Vagina (tissue), 2 donors: Measurements from ENCODE around the gene CCNI2. TPM values are rescaled to one million over a fixed set of nuclear protein-coding genes. Genes with fewer than 3 reads are reported as not detected.
A peak's percentile ranks its signal among the peaks of the same experiment; 100 is the strongest.

ENCODE experiments used
- DNase-seq, 2 donors: peaks; one replicate each; pipeline ENCODE4 v3.0.0-alpha.2; 2017; ENCODE audit errors: extremely low spot score in 2 of 2
- H3K27ac ChIP-seq: fragments of 200-600 bp; sonication (generic); one replicate; pipeline ENCODE4 v1.5.1; 2019
- H3K27me3 ChIP-seq: fragments of 200-600 bp; sonication (generic); one replicate; pipeline ENCODE4 v1.5.1; 2019
- H3K36me3 ChIP-seq, 2 donors: fragments of 200-600 bp; sonication (generic); one replicate each; pipeline ENCODE4 v1.5.1; 2017 to 2019
- H3K4me1 ChIP-seq: fragments of 200-600 bp; sonication (generic); one replicate; pipeline ENCODE4 v1.5.1; 2019
- H3K4me3 ChIP-seq, 2 donors: fragments of 200-600 bp; sonication (generic); 1 replicate in 1 of 2; 2 replicates in 1 of 2; pipeline ENCODE4 v1.5.1; 2016 to 2019
- H3K9me3 ChIP-seq: fragments of 200-600 bp; sonication (generic); one replicate; pipeline ENCODE4 v1.5.1; 2019
- CTCF ChIP-seq, 3 experiments: fragments of 450-650 bp in 2 of 3; fragments of 200-600 bp in 1 of 3; sonication (generic) in 1 of 3; IDR thresholded peaks; one replicate each; pipeline ENCODE4 v1.5.1; 2017 to 2019; ENCODE audit warnings: antibody characterized with exemption in 3 of 3, mild to moderate bottlenecking in 2 of 3, moderate library complexity in 2 of 3
- POLR2A ChIP-seq, 2 donors: fragments of 450-650 bp; IDR thresholded peaks; one replicate each; pipeline ENCODE4 v1.6.1; 2017; ENCODE audit warnings: antibody characterized with exemption in 2 of 2, mild to moderate bottlenecking in 2 of 2, moderate library complexity in 2 of 2
- POLR2AphosphoS5 ChIP-seq, 2 donors: sonication (generic); formaldehyde crosslinking; IDR thresholded peaks; one replicate each; pipeline ENCODE4 v1.9.0; 2017; ENCODE audit warnings: antibody characterized with exemption in 2 of 2, mild to moderate bottlenecking in 2 of 2, low read depth in 1 of 2; ENCODE audit not compliant: insufficient read depth in 1 of 2
- intact Hi-C: fragments of 100-400 bp; cut with DNase I; formaldehyde crosslinking; loops from one replicate; pipeline ENCODE4 v1.15.1; 2023
- total RNA-seq: library from RNA; depleted of rRNA; stranded (reverse); fragments of >200 nt; gene quantifications from one replicate; pipeline ENCODE4 v1.2.3, GENCODE V29; 2016

The CCNI2 gene
- total RNA-seq, 1 donor from 2014 or later, result not detected

GRCh38 chr5:132759114-132760048 is 12.2 kb downstream of the CCNI2 start:
- no peaks in the 10 kb centered on the region for H3K9me3 ChIP-seq
- DNase-seq, result peak; percentile 72 to 77
- H3K36me3 ChIP-seq, result peaks cover 4 to 34% of the 10 kb centered on the region in 2 donors
- H3K4me1 ChIP-seq, result no peaks in the 10 kb centered on the region
- TF ChIP-seq POLR2A (IDR thresholded peaks at IDR 0.05) (no peak), POLR2AphosphoS5 (IDR thresholded peaks at IDR 0.05; ENCODE audit: insufficient read depth in 1 of 2, low read depth in 1 of 2) (no peak), CTCF (IDR thresholded peaks at IDR 0.05) (no peak)
- no peak overlapping the region for H3K27ac ChIP-seq
- intact Hi-C loops, result no loop called here
- no peaks in the 10 kb centered on the region for H3K27me3 ChIP-seq
- no peak overlapping the region for H3K4me3 ChIP-seq

GRCh38 chr5:132760049-132760420 is 12.8 kb downstream of the CCNI2 start:
- Histone ChIP-seq H3K27ac (no peak overlapping the region), H3K27me3 (no peaks in the 10 kb centered on the region), H3K36me3 (peaks cover 4 to 41% of the 10 kb centered on the region in 2 donors), H3K4me1 (no peaks in the 10 kb centered on the region), H3K4me3 (no peak overlapping the region), H3K9me3 (no peaks in the 10 kb centered on the region)
- TF ChIP-seq CTCF (IDR thresholded peaks at IDR 0.05) (no peak), POLR2A (IDR thresholded peaks at IDR 0.05) (no peak), POLR2AphosphoS5 (IDR thresholded peaks at IDR 0.05; ENCODE audit: insufficient read depth in 1 of 2, low read depth in 1 of 2) (no peak)
- DNase-seq, result peak in 1 of 2 donors; percentile 70
- intact Hi-C loops, result no loop called here

GRCh38 chr5:132760601-132761317 is 13.5 kb downstream of the CCNI2 start:
- Histone ChIP-seq H3K4me1 (peaks cover 7% of the 10 kb centered on the region), H3K27ac (no peak overlapping the region), H3K9me3 (no peaks in the 10 kb centered on the region), H3K36me3 (peaks cover 4 to 42% of the 10 kb centered on the region in 2 donors), H3K27me3 (no peaks in the 10 kb centered on the region), H3K4me3 (no peak overlapping the region)
- peak; percentile 62 to 82 for DNase-seq
- no peak for TF ChIP-seq POLR2AphosphoS5 (IDR thresholded peaks at IDR 0.05; ENCODE audit: insufficient read depth in 1 of 2, low read depth in 1 of 2)
- no peak for TF ChIP-seq CTCF (IDR thresholded peaks at IDR 0.05)
- no peak for TF ChIP-seq POLR2A (IDR thresholded peaks at IDR 0.05)
- intact Hi-C loops, result no loop called here

- Histone ChIP-seq H3K27me3 (no peaks in the 10 kb centered on the region), H3K9me3 (no peaks in the 10 kb centered on the region), H3K4me3 (no peak overlapping the region), H3K27ac (no peak overlapping the region), H3K36me3 (peaks cover 4 to 42% of the 10 kb centered on the region in 2 donors), H3K4me1 (peaks cover 14% of the 10 kb centered on the region)
- no peak for TF ChIP-seq POLR2A (IDR thresholded peaks at IDR 0.05)
- TF ChIP-seq POLR2AphosphoS5 (IDR thresholded peaks at IDR 0.05; ENCODE audit: insufficient read depth in 1 of 2, low read depth in 1 of 2), result no peak
- TF ChIP-seq CTCF (IDR thresholded peaks at IDR 0.05), result no peak
- intact Hi-C loops, result no loop called here
- peak; percentile 67 to 90 for DNase-seq
Measured at GRCh38 chr5:132761321-132762240, 14.4 kb downstream of the CCNI2 start.
